GM19468 (cell line): Measurements from ENCODE around the gene NELL1.
"Not testable (repeated sequence)": the region's sequence is repeated elsewhere in the genome, so short reads cannot be mapped to it uniquely, and the experiment has no call there.

Source experiments
- ATAC-seq: cut with Tn5 transposase; IDR thresholded peaks from one replicate; pipeline ENCODE4 v1.9.1; 2021; ENCODE audit warnings: mild to moderate bottlenecking, moderate library complexity, moderate number of reproducible peaks; ENCODE audit not compliant: unreplicated experiment; ENCODE audit errors: extremely low read depth

Gene NELL1

GRCh38 chr11:21268036-21268435 lies 598.6 kb downstream of the NELL1 start:
- ATAC-seq: no peak

GRCh38 chr11:21272139-21272538 lies 602.8 kb downstream of the NELL1 start:
- not testable (repeated sequence) for ATAC-seq

GRCh38 chr11:21278840-21279239 lies 609.5 kb downstream of the NELL1 start:
- ATAC-seq: no peak

GRCh38 chr11:21285104-21285503 lies 615.7 kb downstream of the NELL1 start:
- ATAC-seq: no peak

GRCh38 chr11:21289686-21290085 lies 620.3 kb downstream of the NELL1 start:
- no peak for ATAC-seq

GRCh38 chr11:21295508-21295907 lies 626.1 kb downstream of the NELL1 start:
- ATAC-seq: no peak

GRCh38 chr11:21301981-21302380 lies 632.6 kb downstream of the NELL1 start:
- ATAC-seq: no peak

- no peak for ATAC-seq
These were observed 637.5 kb downstream of the NELL1 start for GRCh38 chr11:21306739-21307358.

GRCh38 chr11:21307874-21308273 lies 638.5 kb downstream of the NELL1 start:
- ATAC-seq: no peak

- no peak for ATAC-seq
These were observed 647.2 kb downstream of the NELL1 start for GRCh38 chr11:21316591-21316990.

- no peak for ATAC-seq
These were observed 651.7 kb downstream of the NELL1 start for GRCh38 chr11:21321072-21321471.

- ATAC-seq: no peak
These were observed 652.1 kb downstream of the NELL1 start for GRCh38 chr11:21321530-21321929.

- ATAC-seq: no peak
These were observed 654.2 kb downstream of the NELL1 start for GRCh38 chr11:21323617-21324016.

GRCh38 chr11:21343204-21343603 lies 673.8 kb downstream of the NELL1 start:
- no peak for ATAC-seq

- ATAC-seq: no peak
These were observed 677.0 kb downstream of the NELL1 start for GRCh38 chr11:21346361-21346760.

GRCh38 chr11:21350613-21351012 lies 681.2 kb downstream of the NELL1 start:
- ATAC-seq: no peak

GRCh38 chr11:21353425-21353824 lies 684.0 kb downstream of the NELL1 start:
- ATAC-seq: no peak

- ATAC-seq: no peak
These were observed 695.7 kb downstream of the NELL1 start for GRCh38 chr11:21364866-21365624.

GRCh38 chr11:21369947-21370346 lies 700.6 kb downstream of the NELL1 start:
- ATAC-seq: no peak

GRCh38 chr11:21371044-21371443 lies 701.7 kb downstream of the NELL1 start:
- no peak for ATAC-seq

- no peak for ATAC-seq
These were observed 703.3 kb downstream of the NELL1 start for GRCh38 chr11:21372672-21373071.

- ATAC-seq: no peak
These were observed 705.0 kb downstream of the NELL1 start for GRCh38 chr11:21374376-21374775.
